ENCODE measurements around the gene LEFTY1.

GRCh38 chr1:225917536-225917935 is 28.6 kb upstream of the LEFTY1 start:
- TF ChIP-seq POLR2A (IDR thresholded peaks at IDR 0.05) (no peak), CTCF (IDR thresholded peaks at IDR 0.05 in 8 of 11, conservative IDR thresholded peaks at IDR 0.05 in 3 of 11) (no peak), POLR2AphosphoS5 (IDR thresholded peaks at IDR 0.05) (no peak)
